T-helper 2 cell treated with Interferon-gamma antibody and Interleukin-4, amounts not matched to agents 5 μg/mL and 100 μg/mL, for 36 hours (primary cell): ENCODE measurements around the gene KRT73.

Experiments used
- DNase-seq: peaks from one replicate; pipeline ENCODE4 v3.0.0; 2021; ENCODE audit warnings: low spot score
- H3K27ac Mint-ChIP-seq: one replicate; pipeline ENCODE4 v1.8.0; 2021; ENCODE audit warnings: mild to moderate bottlenecking, mixed read lengths
- H3K27me3 Mint-ChIP-seq: one replicate; pipeline ENCODE4 v1.8.0; 2021; ENCODE audit warnings: low read depth, mixed read lengths
- H3K36me3 Mint-ChIP-seq: one replicate; pipeline ENCODE4 v1.8.0; 2021; ENCODE audit warnings: low read depth, mixed read lengths
- H3K4me1 Mint-ChIP-seq: one replicate; pipeline ENCODE4 v1.8.0; 2021; ENCODE audit warnings: low read depth, mixed read lengths
- H3K4me3 Mint-ChIP-seq: one replicate; pipeline ENCODE4 v1.8.0; 2022; ENCODE audit warnings: mild to moderate bottlenecking, moderate library complexity, mixed read lengths
- H3K9me3 Mint-ChIP-seq: one replicate; pipeline ENCODE4 v1.8.0; 2021; ENCODE audit warnings: mixed read lengths

KRT73 gene

GRCh38 chr12:52655720-52656124 is 37.4 kb upstream of the KRT73 start:
- H3K27me3 Mint-ChIP-seq = peaks cover 40% of the 10 kb centered on the region
- H3K27ac Mint-ChIP-seq = no peak overlapping the region
- H3K9me3 Mint-ChIP-seq = no peaks in the 10 kb centered on the region
- no peak overlapping the region for H3K4me3 Mint-ChIP-seq
- H3K36me3 Mint-ChIP-seq = no peaks in the 10 kb centered on the region
- DNase-seq = no peak
- peaks cover 6% of the 10 kb centered on the region for H3K4me1 Mint-ChIP-seq

GRCh38 chr12:52655251-52655650 is 36.9 kb upstream of the KRT73 start:
- H3K4me1 Mint-ChIP-seq = peaks cover 6% of the 10 kb centered on the region
- H3K27me3 Mint-ChIP-seq = peaks cover 40% of the 10 kb centered on the region
- H3K36me3 Mint-ChIP-seq = no peaks in the 10 kb centered on the region
- no peaks in the 10 kb centered on the region for H3K9me3 Mint-ChIP-seq
- no peak overlapping the region for H3K27ac Mint-ChIP-seq
- DNase-seq = no peak
- no peak overlapping the region for H3K4me3 Mint-ChIP-seq

GRCh38 chr12:52651726-52652261 is 33.4 kb upstream of the KRT73 start, which contains the start of gene KRT2:
TSS of gene KRT2 (minus strand) at chr12:52652211. CDS start at chr12:52652142, 69 bp downstream.
- Mint-ChIP-seq H3K4me3 (no peak within 1 kb of the TSS), H3K36me3 (no peaks in the 10 kb centered on the region), H3K9me3 (no peaks in the 10 kb centered on the region), H3K27ac (no peak within 1 kb of the TSS), H3K27me3 (peaks cover 36% of the 10 kb centered on the region), H3K4me1 (peaks cover 19% of the 10 kb centered on the region)
- no peak for DNase-seq

- Mint-ChIP-seq H3K27me3 (peaks cover 28% of the 10 kb centered on the region), H3K27ac (no peak overlapping the region), H3K4me1 (peaks cover 30% of the 10 kb centered on the region), H3K9me3 (no peaks in the 10 kb centered on the region), H3K4me3 (no peak overlapping the region), H3K36me3 (no peaks in the 10 kb centered on the region)
- DNase-seq = no peak
These were observed 32.2 kb upstream of the KRT73 start for GRCh38 chr12:52650520-52651081.

GRCh38 chr12:52649066-52649465 is 30.7 kb upstream of the KRT73 start:
- Mint-ChIP-seq H3K27me3 (peaks cover 20% of the 10 kb centered on the region), H3K36me3 (peaks cover 3% of the 10 kb centered on the region), H3K4me1 (peaks cover 45% of the 10 kb centered on the region), H3K4me3 (no peak overlapping the region), H3K27ac (peak overlapping the region; percentile 47), H3K9me3 (peaks cover 3% of the 10 kb centered on the region)
- no peak for DNase-seq

- Mint-ChIP-seq H3K27me3 (peaks cover 12% of the 10 kb centered on the region), H3K4me3 (no peak overlapping the region), H3K4me1 (peaks cover 46% of the 10 kb centered on the region), H3K36me3 (peaks cover 3% of the 10 kb centered on the region), H3K27ac (peak overlapping the region; percentile 55), H3K9me3 (peaks cover 3% of the 10 kb centered on the region)
- no peak for DNase-seq
These were observed 29.7 kb upstream of the KRT73 start for GRCh38 chr12:52648012-52648550.

- Mint-ChIP-seq H3K4me3 (no peak overlapping the region), H3K36me3 (peaks cover 3% of the 10 kb centered on the region), H3K27ac (peak overlapping the region; percentile 50), H3K4me1 (peaks cover 45% of the 10 kb centered on the region), H3K9me3 (peaks cover 3% of the 10 kb centered on the region), H3K27me3 (peaks cover 10% of the 10 kb centered on the region)
- no peak for DNase-seq
These were observed 29.2 kb upstream of the KRT73 start for GRCh38 chr12:52647601-52648000.

GRCh38 chr12:52646613-52647012 is 28.3 kb upstream of the KRT73 start:
- Mint-ChIP-seq H3K4me1 (peaks cover 49% of the 10 kb centered on the region), H3K36me3 (peaks cover 3% of the 10 kb centered on the region), H3K4me3 (peak overlapping the region; percentile 76), H3K27ac (peak overlapping the region; percentile 98), H3K9me3 (peaks cover 3% of the 10 kb centered on the region), H3K27me3 (peaks cover 2% of the 10 kb centered on the region)
- DNase-seq = no peak

GRCh38 chr12:52645982-52646381 is 27.6 kb upstream of the KRT73 start:
- DNase-seq = no peak
- peaks cover 3% of the 10 kb centered on the region for H3K9me3 Mint-ChIP-seq
- H3K4me1 Mint-ChIP-seq = peaks cover 50% of the 10 kb centered on the region
- peaks cover 3% of the 10 kb centered on the region for H3K36me3 Mint-ChIP-seq
- H3K27ac Mint-ChIP-seq = peak overlapping the region; percentile 98
- H3K27me3 Mint-ChIP-seq = peaks cover 5% of the 10 kb centered on the region
- peak overlapping the region; percentile 76 for H3K4me3 Mint-ChIP-seq

GRCh38 chr12:52645120-52645761 is 26.9 kb upstream of the KRT73 start:
- H3K36me3 Mint-ChIP-seq = peaks cover 3% of the 10 kb centered on the region
- H3K9me3 Mint-ChIP-seq = peaks cover 3% of the 10 kb centered on the region
- peak; percentile 13 for DNase-seq
- peaks cover 50% of the 10 kb centered on the region for H3K4me1 Mint-ChIP-seq
- H3K4me3 Mint-ChIP-seq = peak overlapping the region; percentile 76
- peak overlapping the region; percentile 98 for H3K27ac Mint-ChIP-seq
- peaks cover 9% of the 10 kb centered on the region for H3K27me3 Mint-ChIP-seq

GRCh38 chr12:52644078-52644415 is 25.7 kb upstream of the KRT73 start:
- H3K27me3 Mint-ChIP-seq = peaks cover 15% of the 10 kb centered on the region
- H3K27ac Mint-ChIP-seq = peak overlapping the region; percentile 98
- H3K4me3 Mint-ChIP-seq = no peak overlapping the region
- H3K36me3 Mint-ChIP-seq = peaks cover 3% of the 10 kb centered on the region
- H3K9me3 Mint-ChIP-seq = peaks cover 3% of the 10 kb centered on the region
- no peak for DNase-seq
- peaks cover 47% of the 10 kb centered on the region for H3K4me1 Mint-ChIP-seq

GRCh38 chr12:52643233-52644077 is 25.1 kb upstream of the KRT73 start:
- Mint-ChIP-seq H3K36me3 (peaks cover 3% of the 10 kb centered on the region), H3K27ac (peak overlapping the region; percentile 3), H3K4me3 (no peak overlapping the region), H3K4me1 (peaks cover 45% of the 10 kb centered on the region), H3K27me3 (peaks cover 17% of the 10 kb centered on the region), H3K9me3 (peaks cover 3% of the 10 kb centered on the region)
- DNase-seq = no peak

- no peak overlapping the region for H3K27ac Mint-ChIP-seq
- peaks cover 23% of the 10 kb centered on the region for H3K27me3 Mint-ChIP-seq
- H3K4me1 Mint-ChIP-seq = peaks cover 36% of the 10 kb centered on the region
- DNase-seq = no peak
- H3K9me3 Mint-ChIP-seq = peaks cover 3% of the 10 kb centered on the region
- H3K4me3 Mint-ChIP-seq = no peak overlapping the region
- H3K36me3 Mint-ChIP-seq = peaks cover 3% of the 10 kb centered on the region
These were observed 23.1 kb upstream of the KRT73 start for GRCh38 chr12:52641468-52641867.

GRCh38 chr12:52637299-52637698 is 18.9 kb upstream of the KRT73 start:
- Mint-ChIP-seq H3K27me3 (peaks cover 21% of the 10 kb centered on the region), H3K4me1 (peaks cover 27% of the 10 kb centered on the region), H3K4me3 (no peak overlapping the region), H3K9me3 (no peaks in the 10 kb centered on the region), H3K36me3 (no peaks in the 10 kb centered on the region), H3K27ac (no peak overlapping the region)
- DNase-seq = no peak
